Activated naive CD8-positive, alpha-beta T cell (primary cell): Measurements from ENCODE around the gene DPEP2NB.
"Not testable (repeated sequence)": the region's sequence is repeated elsewhere in the genome, so short reads cannot be mapped to it uniquely, and the experiment has no call there.

Experiments used
- H3K27ac Mint-ChIP-seq: one replicate; pipeline ENCODE4 v1.8.0; 2021; ENCODE audit warnings: mixed read lengths
- H3K27me3 Mint-ChIP-seq: one replicate; pipeline ENCODE4 v1.8.0; 2021; ENCODE audit warnings: mixed read lengths
- H3K36me3 Mint-ChIP-seq: one replicate; pipeline ENCODE4 v1.8.0; 2021; ENCODE audit warnings: mixed read lengths
- H3K4me1 Mint-ChIP-seq: one replicate; pipeline ENCODE4 v1.8.0; 2021; ENCODE audit warnings: low read depth, mixed read lengths
- H3K4me3 Mint-ChIP-seq: one replicate; pipeline ENCODE4 v1.8.0; 2021; ENCODE audit warnings: mild to moderate bottlenecking, mixed read lengths
- H3K9me3 Mint-ChIP-seq: one replicate; pipeline ENCODE4 v1.8.0; 2021; ENCODE audit warnings: low read depth, mixed read lengths

Gene DPEP2NB

DNA sequence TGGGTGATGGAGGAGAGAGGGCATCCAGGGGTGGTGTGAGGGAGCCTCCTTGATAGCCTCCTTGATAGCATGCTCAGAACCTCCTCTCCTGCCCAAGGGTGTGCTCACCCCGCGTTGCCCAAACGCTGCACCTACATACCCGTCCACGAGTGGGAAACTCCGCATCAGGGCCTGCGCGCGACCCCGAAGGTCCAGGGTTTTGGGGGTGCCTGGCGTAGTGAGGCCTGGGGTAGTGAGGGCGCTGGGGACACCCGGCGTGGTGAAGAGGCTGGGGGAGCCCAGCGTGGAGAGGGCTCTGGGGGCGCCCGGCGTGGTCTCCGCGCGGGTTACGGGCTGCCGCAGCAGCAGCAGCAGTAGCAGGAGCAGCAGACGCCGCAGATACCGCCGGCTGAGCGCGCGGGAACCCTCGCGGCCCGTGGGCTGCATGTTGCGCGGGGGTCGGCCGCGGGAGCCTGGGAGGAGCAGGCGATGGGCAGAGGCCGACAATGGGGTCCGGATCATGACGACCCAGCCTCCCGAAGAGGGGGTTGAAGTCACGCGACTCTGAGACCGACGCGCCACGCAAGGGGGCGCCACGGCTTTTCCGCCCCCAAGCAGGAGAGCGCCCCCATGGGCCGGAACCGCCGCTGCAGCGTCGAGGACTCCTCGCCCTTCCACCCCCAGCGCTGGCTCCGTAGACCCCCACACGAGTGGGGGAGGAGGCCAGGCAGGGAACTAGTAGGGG, 35.6 kb downstream of the DPEP2NB start, which contains the start of gene DPEP3:
TSS of gene DPEP3 (minus strand) at position 545 of the 724 bp plus-strand sequence. CDS start at position 426, 119 bp downstream.
- H3K27ac Mint-ChIP-seq = no peak within 1 kb of the TSS
- no peaks in the 10 kb centered on the region for H3K36me3 Mint-ChIP-seq
- H3K9me3 Mint-ChIP-seq = no peaks in the 10 kb centered on the region

DNA sequence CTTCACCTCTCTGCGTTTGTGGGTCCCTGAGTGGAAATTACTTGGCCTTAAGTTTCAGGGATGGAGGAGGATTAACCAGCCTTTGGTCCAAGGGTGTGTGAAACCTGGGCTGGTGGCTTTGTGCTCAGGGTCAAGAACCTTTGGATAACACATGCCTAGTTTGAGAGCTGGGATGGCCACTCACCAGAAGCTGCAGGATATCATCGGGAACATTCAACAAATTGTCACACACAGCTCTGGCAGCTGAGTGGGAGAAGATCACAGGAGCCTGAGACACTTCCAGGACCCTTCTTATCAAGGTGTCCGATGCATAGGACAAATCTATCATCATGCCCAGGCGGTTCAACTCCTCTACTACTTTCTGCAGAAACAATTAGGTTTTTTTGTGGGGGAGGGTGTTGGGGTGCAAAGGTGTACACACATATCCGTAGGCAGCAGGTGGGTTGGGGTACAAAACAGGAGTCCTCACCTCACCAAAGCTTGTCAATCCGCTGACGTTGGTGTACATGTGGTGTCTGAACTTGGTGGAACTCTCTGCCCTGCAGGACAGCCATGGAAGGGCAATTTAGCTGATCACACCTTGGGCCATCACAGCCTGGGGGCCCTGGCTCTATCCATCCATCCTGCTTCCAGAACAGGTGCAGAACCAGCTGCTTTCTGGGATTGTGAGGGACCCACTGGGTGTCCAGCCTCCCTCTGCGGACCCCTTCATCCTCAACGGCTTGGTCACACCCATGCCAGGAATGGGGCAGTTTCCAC, 38.1 kb downstream of the DPEP2NB start:
- H3K27me3 Mint-ChIP-seq = no peaks in the 10 kb centered on the region
- H3K9me3 Mint-ChIP-seq = no peaks in the 10 kb centered on the region
- no peak overlapping the region for H3K4me3 Mint-ChIP-seq
- H3K36me3 Mint-ChIP-seq = no peaks in the 10 kb centered on the region
- no peaks in the 10 kb centered on the region for H3K4me1 Mint-ChIP-seq
- H3K27ac Mint-ChIP-seq = no peak overlapping the region

More for the DNA sequence above, 35.6 kb downstream of the DPEP2NB start, which contains the start of gene DPEP3:
- Mint-ChIP-seq H3K4me3 (no peak within 1 kb of the TSS), H3K27me3 (no peaks in the 10 kb centered on the region), H3K4me1 (peaks cover 21% of the 10 kb centered on the region)

DNA sequence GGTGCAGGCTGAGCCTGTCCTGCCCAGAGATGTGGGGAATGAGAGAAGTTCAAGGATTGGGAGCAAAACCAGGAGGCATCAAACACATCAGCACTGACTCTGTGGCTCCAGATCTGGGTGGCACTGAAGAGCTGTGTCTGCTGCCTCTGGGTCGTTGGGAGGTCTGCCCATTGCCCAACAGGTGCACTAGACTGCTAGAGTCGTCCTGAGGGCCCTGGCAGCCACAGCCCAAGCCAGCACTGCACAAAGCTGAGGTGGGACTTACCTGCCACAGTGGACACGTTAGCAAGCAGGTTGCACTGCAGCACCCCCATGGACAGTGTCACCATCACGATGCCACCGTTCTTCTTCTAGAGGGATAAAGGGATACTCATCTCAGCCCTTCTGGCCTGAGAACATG, 38.7 kb downstream of the DPEP2NB start:
- Mint-ChIP-seq H3K27ac (no peak overlapping the region), H3K27me3 (no peaks in the 10 kb centered on the region)

DNA sequence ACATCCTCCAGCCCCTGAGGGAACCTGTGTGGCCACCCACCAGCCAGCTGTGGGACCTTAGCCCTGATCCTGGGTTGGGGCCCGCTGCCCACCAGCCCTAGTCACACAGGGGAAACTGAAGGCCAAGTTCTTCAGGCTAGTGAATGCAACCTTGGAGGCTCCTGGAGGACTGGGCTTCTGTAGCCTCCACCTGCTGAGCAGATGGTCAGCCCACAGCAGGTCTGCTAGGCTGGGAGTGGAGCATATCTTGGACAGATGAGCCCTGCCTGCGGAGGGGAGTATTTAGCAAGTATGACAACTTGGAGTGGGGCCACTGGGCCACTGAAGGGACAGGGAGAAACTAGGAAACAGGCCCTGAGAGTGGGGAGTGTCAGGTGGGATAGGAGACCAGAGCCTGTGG, 39.5 kb downstream of the DPEP2NB start:
- H3K36me3 Mint-ChIP-seq = no peaks in the 10 kb centered on the region
- H3K4me1 Mint-ChIP-seq = no peaks in the 10 kb centered on the region
- no peak overlapping the region for H3K4me3 Mint-ChIP-seq
- H3K27ac Mint-ChIP-seq = no peak overlapping the region
- no peaks in the 10 kb centered on the region for H3K9me3 Mint-ChIP-seq
- H3K27me3 Mint-ChIP-seq = no peaks in the 10 kb centered on the region

More for the DNA sequence above, 38.7 kb downstream of the DPEP2NB start:
- H3K4me3 Mint-ChIP-seq = no peak overlapping the region
- no peaks in the 10 kb centered on the region for H3K9me3 Mint-ChIP-seq
- no peaks in the 10 kb centered on the region for H3K36me3 Mint-ChIP-seq
- H3K4me1 Mint-ChIP-seq = no peaks in the 10 kb centered on the region

DNA sequence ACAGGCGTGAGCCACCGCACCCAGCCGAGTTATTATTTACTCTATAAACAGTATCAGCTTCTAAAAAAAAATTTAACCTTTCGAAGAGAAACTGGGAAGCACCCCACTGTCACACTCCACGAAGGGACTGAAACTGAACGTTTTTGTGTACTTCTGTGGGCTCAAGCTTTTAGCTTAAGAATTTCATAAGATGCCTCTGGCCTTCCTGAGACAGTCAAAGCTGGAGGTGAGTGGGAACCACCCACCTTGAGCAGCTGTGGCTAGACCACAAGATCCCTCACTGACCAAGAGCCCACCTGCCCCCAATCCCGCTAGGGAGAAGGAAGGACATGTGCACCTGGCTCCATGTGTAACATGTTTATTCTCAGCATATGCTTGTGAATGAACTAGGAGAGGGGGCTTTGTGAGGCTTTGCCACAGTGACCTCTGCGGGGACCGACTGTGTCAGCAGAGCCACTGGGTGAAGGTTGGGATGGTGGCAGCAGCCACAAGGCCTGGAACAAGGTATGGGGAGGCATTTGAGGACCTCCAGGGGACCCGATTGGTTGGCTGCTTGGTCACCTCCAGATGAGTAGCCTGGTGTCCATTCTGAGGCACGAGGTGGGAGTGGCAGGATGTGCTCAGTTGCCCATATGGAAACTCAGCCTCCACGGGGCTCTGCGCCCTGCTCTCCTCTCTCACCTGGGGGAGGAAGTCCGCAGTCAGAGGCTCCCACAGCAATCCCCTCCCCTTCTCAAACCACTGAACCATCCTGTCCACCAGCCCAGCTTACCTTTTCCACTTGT, 40.2 kb downstream of the DPEP2NB start:
- no peak overlapping the region for H3K4me3 Mint-ChIP-seq
- H3K9me3 Mint-ChIP-seq = no peaks in the 10 kb centered on the region
- no peak overlapping the region for H3K27ac Mint-ChIP-seq

DNA sequence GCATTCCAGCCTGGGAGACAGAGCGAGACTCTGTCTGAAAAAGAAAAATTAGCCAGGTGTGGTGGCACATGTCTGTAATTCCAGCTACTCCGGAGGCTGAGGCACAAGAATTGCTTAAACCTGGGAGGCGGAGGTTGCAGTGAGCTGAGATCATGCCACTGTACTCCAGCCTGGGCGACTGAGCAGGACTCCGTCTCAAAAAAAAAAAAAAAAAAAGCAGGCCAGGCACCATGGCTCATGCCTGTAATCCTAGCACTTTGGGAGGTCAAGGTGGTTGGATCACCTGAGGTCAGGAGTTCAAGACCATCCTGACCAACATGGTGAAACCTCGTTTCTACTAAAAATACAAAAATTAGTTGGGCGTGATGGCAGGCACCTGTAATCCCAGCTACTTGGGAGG, 43.4 kb downstream of the DPEP2NB start:
- H3K4me1 Mint-ChIP-seq = peaks cover 10% of the 10 kb centered on the region
- not testable (repeated sequence) for H3K9me3 Mint-ChIP-seq, H3K27ac Mint-ChIP-seq, H3K27me3 Mint-ChIP-seq, H3K4me3 Mint-ChIP-seq, H3K36me3 Mint-ChIP-seq

More for the DNA sequence above, 40.2 kb downstream of the DPEP2NB start:
- H3K27me3 Mint-ChIP-seq = no peaks in the 10 kb centered on the region
- no peaks in the 10 kb centered on the region for H3K36me3 Mint-ChIP-seq
- H3K4me1 Mint-ChIP-seq = no peaks in the 10 kb centered on the region

DNA sequence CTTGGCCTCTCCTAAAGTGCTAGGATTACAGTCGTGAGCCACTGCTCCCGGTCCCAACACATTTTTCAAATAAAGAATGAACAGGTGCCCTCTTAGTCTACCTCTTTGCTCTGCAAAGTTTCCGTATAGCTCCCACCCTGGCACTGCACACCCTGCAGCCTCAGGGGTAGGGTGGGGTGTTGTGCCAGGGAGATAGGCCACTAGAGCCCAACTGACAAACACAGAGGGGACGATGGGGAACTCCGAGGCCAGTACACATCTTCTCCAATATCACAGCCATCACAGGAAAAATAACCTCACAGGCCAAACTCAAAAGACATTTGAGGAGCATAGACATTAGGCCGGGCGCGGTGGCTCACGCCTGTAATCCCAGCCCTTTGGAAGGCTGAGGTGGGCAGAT, 44.6 kb downstream of the DPEP2NB start:
- Mint-ChIP-seq H3K4me3 (peak overlapping the region; percentile 38), H3K27ac (no peak overlapping the region)

DNA sequence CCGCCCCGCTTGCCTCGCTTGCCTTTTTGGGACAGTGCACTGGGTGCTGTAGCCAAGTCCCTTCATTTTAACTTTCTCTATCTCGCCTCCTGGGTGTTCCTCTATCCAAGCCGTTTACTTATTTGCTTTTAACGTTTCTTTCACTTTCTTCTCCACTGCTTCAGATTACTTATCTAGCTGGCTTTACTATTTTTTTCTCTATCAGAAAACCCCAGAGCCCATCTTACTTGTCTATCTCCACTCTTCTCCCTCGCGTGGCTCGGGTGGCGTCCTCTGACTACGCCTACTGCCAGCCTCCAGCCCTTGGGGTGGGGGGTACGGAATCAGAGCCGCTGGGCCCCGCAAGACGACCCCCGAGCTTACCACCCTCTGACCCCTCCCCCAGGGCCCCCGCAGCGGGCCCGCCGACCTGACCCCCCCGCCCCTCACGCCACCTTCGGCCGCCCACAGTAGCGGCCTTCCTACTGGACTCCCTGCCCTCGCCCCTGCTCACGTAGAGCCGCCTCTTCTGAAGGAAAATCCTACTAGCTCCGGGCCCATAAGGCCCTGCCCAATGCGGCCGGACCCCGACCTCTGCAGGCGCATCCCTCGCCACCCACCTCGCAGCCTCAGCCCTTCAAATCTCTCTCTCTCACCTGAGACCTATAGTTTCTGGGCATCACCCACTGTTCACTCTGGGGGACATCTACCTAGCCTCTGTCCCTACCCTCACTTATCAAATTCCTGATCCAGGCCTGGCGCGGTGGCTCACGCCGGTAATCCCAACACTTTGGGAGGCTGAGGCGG, 46.3 kb downstream of the DPEP2NB start:
- Mint-ChIP-seq H3K27me3 (no peaks in the 10 kb centered on the region), H3K4me3 (peak overlapping the region; percentile 88), H3K4me1 (peaks cover 23% of the 10 kb centered on the region), H3K36me3 (peaks cover under 1% of the 10 kb centered on the region), H3K27ac (peak overlapping the region; percentile 85), H3K9me3 (no peaks in the 10 kb centered on the region)

More for the DNA sequence above, 44.6 kb downstream of the DPEP2NB start:
- no peaks in the 10 kb centered on the region for H3K9me3 Mint-ChIP-seq
- H3K4me1 Mint-ChIP-seq = peaks cover 20% of the 10 kb centered on the region
- H3K27me3 Mint-ChIP-seq = no peaks in the 10 kb centered on the region
- H3K36me3 Mint-ChIP-seq = no peaks in the 10 kb centered on the region

DNA sequence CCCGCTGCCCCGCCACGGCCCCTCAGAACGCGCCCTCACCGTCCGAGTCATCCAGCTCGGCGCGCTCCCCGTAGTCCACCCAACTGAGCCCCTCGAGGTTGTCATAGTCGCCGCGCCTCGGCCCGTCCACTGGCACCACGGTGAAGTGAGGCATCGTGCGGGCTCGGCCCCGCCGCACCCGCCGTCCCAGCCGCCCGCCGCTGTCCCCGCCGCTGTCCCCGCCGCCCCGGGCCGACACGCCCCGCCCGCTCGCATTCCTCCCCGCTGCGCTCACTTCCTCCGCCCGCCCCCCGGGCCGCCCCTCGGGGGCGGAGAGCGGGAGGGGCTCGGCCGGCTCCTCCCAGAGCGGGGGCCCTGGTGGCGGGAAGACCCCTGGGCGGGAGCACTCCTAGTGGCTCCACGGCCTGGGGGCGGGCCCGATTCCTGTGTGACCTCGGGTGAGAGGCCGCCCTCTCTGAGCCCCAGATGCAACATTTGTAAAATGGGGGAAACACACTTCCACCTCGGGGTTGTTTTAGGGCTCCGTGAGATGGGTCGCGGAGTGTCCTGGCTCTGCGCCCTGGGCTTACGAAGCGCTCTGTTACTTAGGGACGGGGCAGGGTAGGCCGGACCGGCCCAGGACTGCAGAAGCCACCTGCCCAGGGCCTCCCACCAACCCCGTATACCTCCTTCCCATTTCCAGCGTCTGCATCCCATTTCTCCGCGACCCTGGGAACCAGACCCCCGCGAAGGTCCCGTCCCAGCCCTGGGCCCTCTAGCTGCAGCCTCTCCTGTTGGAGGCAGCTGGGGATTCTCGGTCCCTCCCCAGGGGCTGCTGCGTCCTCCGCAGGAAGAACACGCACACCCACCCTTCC, 47.1 kb downstream of the DPEP2NB start, which contains the start of gene SLC12A4:
TSS of gene SLC12A4 (minus strand) at position 238 of the 854 bp plus-strand sequence. CDS start at position 154, 84 bp downstream.
- Mint-ChIP-seq H3K27me3 (no peaks in the 10 kb centered on the region), H3K4me1 (peaks cover 24% of the 10 kb centered on the region), H3K27ac (peak within 1 kb of the TSS; percentile 95), H3K9me3 (no peaks in the 10 kb centered on the region), H3K36me3 (peaks cover 2% of the 10 kb centered on the region), H3K4me3 (peak within 1 kb of the TSS; percentile 97)

DNA sequence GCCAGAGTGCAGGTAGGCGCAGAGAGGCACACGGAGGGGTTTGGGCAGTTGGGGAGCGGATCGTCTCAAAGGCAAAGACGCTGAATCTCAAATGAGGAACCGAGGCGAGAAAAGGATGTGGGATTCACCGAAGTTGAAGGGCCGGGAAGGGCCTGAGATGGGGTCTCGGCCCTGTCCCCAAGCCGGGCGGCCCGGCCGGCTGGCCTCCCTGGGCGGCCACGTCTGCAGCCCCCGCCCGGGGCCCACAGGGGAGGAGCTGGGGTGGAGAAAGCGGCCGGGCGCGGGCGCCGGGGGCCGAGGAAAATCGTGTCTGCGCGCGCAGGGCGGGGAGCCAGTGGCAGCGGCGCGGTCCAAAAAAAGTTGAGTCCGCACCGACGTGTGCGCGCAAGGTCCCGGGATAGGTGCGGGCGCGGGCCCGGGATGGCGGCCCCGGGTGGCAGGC, 47.7 kb downstream of the DPEP2NB start:
- Mint-ChIP-seq H3K4me3 (peak overlapping the region; percentile 97), H3K27me3 (no peaks in the 10 kb centered on the region), H3K36me3 (peaks cover 2% of the 10 kb centered on the region), H3K9me3 (no peaks in the 10 kb centered on the region), H3K27ac (peak overlapping the region; percentile 95), H3K4me1 (peaks cover 24% of the 10 kb centered on the region)

DNA sequence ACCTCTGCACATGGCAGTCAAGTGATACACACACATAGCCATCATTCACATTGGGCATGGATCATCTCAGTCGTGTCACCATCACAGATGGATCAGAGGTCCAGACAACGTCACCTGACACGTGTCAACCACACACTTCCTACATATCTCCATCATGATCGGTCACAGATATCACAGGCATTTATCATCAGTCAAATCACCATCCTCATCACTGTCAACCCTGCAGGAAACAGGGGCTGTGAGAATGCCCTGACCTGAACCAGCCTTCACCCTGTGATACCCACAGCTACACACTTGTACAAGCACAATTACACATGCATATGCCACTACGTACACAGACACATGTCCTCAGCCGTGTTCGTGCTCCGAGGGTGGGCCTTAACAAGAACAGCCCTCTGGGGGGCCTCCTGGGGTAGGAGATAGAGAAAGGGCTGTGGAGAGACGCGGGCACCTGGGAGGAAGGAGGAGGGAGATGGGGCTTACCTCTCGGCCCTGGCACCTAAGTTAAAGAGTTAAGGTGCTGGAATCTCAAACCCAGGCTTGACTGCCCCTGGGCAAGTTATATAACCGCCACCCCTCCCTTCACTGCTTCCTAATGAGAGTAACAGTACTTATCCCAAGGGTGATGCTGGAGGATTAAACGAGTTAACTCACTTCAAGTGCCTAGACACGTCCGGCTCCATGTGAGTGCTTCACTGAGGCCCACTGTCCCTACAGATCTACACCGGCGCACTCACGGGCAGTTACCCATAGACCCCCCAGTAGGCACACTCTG, 48.3 kb downstream of the DPEP2NB start:
- Mint-ChIP-seq H3K9me3 (no peaks in the 10 kb centered on the region), H3K4me3 (peak overlapping the region; percentile 97), H3K27me3 (no peaks in the 10 kb centered on the region), H3K36me3 (peaks cover 2% of the 10 kb centered on the region), H3K4me1 (peaks cover 24% of the 10 kb centered on the region), H3K27ac (peak overlapping the region; percentile 95)

DNA sequence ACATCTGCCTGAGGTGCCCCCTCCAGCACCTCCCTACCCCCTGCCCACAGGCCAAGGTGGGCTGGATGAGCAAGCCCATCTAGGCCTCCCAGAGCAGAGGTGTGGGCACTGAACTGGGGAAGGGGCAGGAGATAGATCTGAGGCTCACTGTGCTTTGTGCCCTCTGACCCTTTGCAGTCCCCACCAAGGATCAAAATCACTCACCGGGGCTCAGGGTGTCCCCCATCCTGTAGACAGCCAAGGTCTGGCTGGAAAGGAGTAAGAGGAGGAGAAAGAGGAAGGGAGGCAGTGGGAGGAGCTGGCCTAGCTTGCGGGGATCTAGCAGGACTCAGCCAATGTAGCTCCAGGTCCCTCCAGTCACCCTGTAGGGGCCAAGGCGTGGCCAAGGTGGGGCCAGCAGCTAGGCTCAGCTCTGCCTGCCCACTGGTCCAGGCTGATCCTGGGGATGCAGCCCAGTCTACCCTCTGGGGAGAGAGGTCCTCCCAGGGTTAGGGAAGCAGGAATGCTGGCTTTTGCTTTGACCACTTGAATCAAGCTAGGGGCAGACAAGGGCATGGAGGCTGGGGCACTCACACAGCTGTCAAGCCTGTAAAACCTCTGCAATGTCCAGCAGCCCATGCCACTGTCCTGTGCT, 49.0 kb downstream of the DPEP2NB start:
- Mint-ChIP-seq H3K27me3 (no peaks in the 10 kb centered on the region), H3K9me3 (no peaks in the 10 kb centered on the region), H3K4me3 (peak overlapping the region; percentile 97), H3K36me3 (peaks cover 2% of the 10 kb centered on the region), H3K4me1 (peaks cover 24% of the 10 kb centered on the region), H3K27ac (peak overlapping the region; percentile 95)
